ENCODE results near the gene PPCDC.

The PPCDC gene

DNA sequence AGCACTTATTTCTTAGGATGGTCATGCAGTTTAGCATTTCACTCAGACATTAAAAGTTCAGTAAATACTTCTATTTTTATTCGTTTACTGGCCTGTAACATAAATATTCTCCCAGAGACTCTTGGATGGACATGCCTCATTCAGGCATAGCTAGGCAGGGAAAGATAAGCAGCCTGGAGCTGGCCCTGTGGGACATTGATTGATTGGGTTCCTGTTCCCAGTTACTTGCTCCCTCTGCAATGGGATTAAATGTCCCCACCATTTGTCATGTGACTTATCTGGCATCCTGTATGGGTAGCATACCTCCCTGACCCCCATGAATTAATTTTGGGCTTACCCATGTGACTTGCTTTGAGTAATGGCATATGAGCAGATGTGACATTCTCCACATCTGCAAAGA lies 30.8 kb upstream of the PPCDC start:
- H3K27me3 ChIP-seq: no peaks in the 10 kb centered on the region; a peak in 1 of 22 replicates
- no peaks in the 10 kb centered on the region for H3K36me3 ChIP-seq
- no peak overlapping the region for H3K27ac ChIP-seq
- no peak for TF ChIP-seq Cebpa-rat (IDR thresholded peaks at IDR 0.05)
- H4K20me1 ChIP-seq: peaks cover 0 to 8% (median 0%) of the 10 kb centered on the region in 11 experiments; a peak in 2 of 22 replicates
- peaks cover 16 to 28% (median 21%) of the 10 kb centered on the region in 10 experiments for H3K4me1 ChIP-seq
- no peak overlapping the region for H3K4me3 ChIP-seq
- H3K9me3 ChIP-seq (replicated peaks in 1 of 11): peaks cover 0 to 1% (median 0%) of the 10 kb centered on the region in 11 experiments; a peak in 1 of 22 replicates
- H3K4me2 ChIP-seq: no peak overlapping the region
- no peak overlapping the region for H3K9ac ChIP-seq

DNA sequence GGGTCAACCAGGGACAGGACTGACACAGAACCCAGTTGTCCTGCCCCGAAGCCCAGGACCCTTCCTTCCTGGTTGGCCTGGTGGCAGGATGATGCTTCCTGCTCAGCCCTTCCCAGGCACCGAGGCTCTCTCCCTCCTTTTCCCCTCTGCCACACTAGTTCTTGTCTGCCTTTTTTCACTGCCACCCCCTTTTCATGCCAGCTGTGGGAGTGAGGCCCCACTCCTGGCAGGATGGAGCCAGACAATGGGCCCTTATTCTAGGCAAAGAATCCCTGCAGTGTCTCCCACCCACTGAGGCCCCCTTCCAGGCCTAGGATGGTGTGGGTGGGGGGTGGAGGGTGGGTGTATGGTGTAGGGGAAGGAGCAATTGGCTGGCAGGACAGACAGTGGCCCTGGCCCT lies 29.2 kb upstream of the PPCDC start:
- Histone ChIP-seq H3K27me3 (no peaks in the 10 kb centered on the region; a peak in 1 of 22 replicates), H3K36me3 (no peaks in the 10 kb centered on the region), H3K4me2 (no peak overlapping the region), H3K9me3 (replicated peaks in 1 of 11) (peaks cover 0 to 4% (median 0%) of the 10 kb centered on the region in 11 experiments; a peak in 1 of 22 replicates), H3K9ac (no peak overlapping the region), H3K4me1 (peaks cover 17 to 29% (median 21%) of the 10 kb centered on the region in 10 experiments), H3K4me3 (no peak overlapping the region), H3K27ac (no peak overlapping the region), H4K20me1 (peaks cover 0 to 8% (median 0%) of the 10 kb centered on the region in 11 experiments; a peak in 2 of 22 replicates)
- no peak for TF ChIP-seq Cebpa-rat (IDR thresholded peaks at IDR 0.05)

DNA sequence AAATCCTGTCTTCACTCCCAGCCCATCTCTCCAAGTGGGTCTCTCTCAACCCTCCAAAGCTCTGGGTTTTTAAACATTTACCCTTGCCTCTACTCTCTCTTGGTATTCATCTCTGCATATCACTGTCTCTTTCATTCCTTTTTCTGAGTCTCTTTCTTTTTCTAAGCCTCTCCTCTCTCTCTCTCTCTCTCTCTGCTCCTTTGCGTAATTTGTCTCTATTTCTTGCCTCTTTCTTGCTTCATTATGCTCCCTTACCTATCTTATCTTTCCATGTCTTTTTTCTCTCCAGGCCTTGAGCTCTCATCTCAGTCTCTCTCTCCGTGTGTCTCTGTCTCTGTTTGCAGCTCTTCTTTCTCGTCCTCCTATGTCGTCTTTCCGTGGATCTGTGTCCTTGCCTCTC lies 28.7 kb upstream of the PPCDC start:
- H3K36me3 ChIP-seq: no peaks in the 10 kb centered on the region
- peaks cover 0 to 8% (median 0%) of the 10 kb centered on the region in 11 experiments; a peak in 2 of 22 replicates for H4K20me1 ChIP-seq
- no peak overlapping the region; a peak in 1 of 20 replicates for H3K4me3 ChIP-seq
- no peak overlapping the region for H3K9ac ChIP-seq
- peak overlapping the region in 9 of 11 experiments; percentile 89 to 97 (median 94); a peak in 13 of 22 replicates for H3K4me2 ChIP-seq
- H3K4me1 ChIP-seq: peaks cover 17 to 29% (median 21%) of the 10 kb centered on the region in 10 experiments
- no peak overlapping the region for H3K27ac ChIP-seq
- H3K27me3 ChIP-seq: no peaks in the 10 kb centered on the region; a peak in 1 of 22 replicates
- H3K9me3 ChIP-seq (replicated peaks in 1 of 11): peaks cover 0 to 4% (median 0%) of the 10 kb centered on the region in 11 experiments; a peak in 1 of 22 replicates
- TF ChIP-seq Cebpa-rat (IDR thresholded peaks at IDR 0.05): no peak

DNA sequence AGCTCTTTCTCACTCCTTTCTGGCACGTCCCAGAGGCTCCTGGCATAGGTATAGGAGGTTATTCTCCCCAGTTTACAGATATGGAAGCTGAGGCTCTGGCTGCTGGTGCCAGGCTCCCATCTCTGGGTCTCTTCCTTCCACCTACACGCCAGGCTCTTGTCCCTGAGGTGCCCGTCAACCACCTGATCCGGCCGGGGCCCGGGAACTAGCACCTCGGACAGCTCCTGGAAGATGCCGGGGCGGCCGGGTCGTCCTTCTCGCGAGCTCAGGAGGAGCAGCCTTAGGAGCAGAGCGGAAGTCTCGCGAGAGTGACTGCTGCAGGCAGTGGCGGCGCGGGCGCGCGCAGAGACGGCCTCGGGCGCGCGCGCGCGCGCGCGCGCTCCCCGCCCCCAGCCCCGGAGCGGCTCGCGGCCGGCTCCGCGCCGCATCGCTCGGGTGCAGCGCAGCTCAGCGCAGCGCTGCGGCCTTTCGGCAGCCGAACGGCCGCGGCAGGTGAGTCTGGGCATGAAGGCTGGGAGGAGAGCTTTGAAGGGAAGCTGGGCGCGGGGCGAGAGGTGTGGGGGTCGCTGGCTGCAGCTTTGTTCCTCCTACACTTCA lies 28.1 kb upstream of the PPCDC start, which contains the start of gene SCAMP5:
Gene SCAMP5, plus strand, starts transcription at position 382 of the 597 bp plus-strand sequence. CDS start 16,277 bp downstream, outside the sequence.
- TF ChIP-seq Cebpa-rat (IDR thresholded peaks at IDR 0.05): no peak
- Histone ChIP-seq H3K4me1 (peaks cover 17 to 28% (median 21%) of the 10 kb centered on the region in 10 experiments), H3K36me3 (no peaks in the 10 kb centered on the region), H3K4me2 (peak within 1 kb of the TSS; percentile 74 to 97 (median 94)), H3K9ac (peak within 1 kb of the TSS; percentile 62 to 80 (median 74)), H3K4me3 (peak within 1 kb of the TSS; percentile 63 to 79 (median 72)), H3K9me3 (replicated peaks in 1 of 11) (peaks cover 0 to 4% (median 0%) of the 10 kb centered on the region in 11 experiments; a peak in 1 of 22 replicates), H3K27ac (peak within 1 kb of the TSS in 5 of 11 experiments; percentile 15 to 53 (median 50); a peak in 5 of 22 replicates), H3K27me3 (no peaks in the 10 kb centered on the region; a peak in 1 of 22 replicates), H4K20me1 (peaks cover 0 to 8% (median 0%) of the 10 kb centered on the region in 11 experiments; a peak in 2 of 22 replicates)

DNA sequence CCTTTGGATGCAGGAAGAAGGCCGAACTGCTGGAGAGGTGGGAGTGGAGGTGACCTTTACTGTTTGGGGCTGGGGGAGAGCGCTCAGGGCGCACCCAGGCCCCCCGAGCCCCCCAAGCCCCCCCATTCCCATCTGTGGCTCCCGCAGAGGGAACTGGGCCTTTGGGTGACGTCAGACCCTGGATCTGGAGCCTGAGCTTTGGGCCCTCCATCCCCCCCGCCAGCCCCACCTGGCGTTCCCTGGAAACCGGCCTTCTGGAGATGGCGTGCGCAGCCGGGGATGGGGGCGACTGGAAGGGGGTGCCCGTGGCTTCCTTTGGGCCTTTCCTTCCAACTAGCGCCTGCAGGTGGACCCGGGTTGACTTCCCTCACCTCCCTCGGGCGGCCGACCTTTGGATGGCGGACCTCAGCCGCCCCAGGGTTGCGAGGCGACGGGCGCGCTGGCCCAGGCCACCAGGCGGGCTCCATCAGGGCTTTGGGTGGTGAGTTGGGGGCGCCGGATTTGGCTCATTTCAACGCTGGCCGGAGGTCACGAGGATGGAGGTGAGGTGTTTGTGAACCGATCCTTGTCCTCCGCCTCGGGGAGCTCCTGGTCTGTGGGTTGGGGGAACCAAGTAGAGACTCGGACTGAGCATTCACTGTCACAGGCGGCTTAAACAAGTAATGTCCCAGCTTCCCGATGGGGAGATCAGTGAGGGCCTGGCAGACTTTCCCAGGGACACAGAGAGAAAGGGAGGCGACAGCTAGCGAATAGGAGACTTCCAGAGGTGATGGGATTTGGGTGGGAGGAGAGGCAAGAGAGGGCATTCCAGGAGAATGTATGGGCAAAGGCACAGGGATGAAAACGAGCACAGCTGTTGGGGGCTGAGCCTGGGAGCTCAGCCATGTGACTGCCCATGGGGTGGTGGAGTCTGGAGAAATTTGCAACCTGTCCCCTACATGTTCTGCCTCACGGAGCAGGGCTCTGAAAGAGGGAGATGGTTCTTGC lies 27.3 kb upstream of the PPCDC start:
- Histone ChIP-seq H3K4me1 (peaks cover 17 to 23% (median 21%) of the 10 kb centered on the region in 10 experiments), H3K4me2 (peak overlapping the region; percentile 74 to 97 (median 94)), H3K9ac (peak overlapping the region; percentile 62 to 80 (median 74)), H3K36me3 (no peaks in the 10 kb centered on the region), H4K20me1 (peaks cover 0 to 8% (median 0%) of the 10 kb centered on the region in 11 experiments; a peak in 2 of 22 replicates), H3K27ac (peak overlapping the region in 5 of 11 experiments; percentile 15 to 53 (median 50); a peak in 5 of 22 replicates), H3K4me3 (peak overlapping the region; percentile 63 to 79 (median 72)), H3K9me3 (replicated peaks in 1 of 11) (peaks cover 0 to 4% (median 0%) of the 10 kb centered on the region in 11 experiments; a peak in 1 of 22 replicates), H3K27me3 (no peaks in the 10 kb centered on the region; a peak in 1 of 22 replicates)
- TF ChIP-seq Cebpa-rat (IDR thresholded peaks at IDR 0.05): no peak

DNA sequence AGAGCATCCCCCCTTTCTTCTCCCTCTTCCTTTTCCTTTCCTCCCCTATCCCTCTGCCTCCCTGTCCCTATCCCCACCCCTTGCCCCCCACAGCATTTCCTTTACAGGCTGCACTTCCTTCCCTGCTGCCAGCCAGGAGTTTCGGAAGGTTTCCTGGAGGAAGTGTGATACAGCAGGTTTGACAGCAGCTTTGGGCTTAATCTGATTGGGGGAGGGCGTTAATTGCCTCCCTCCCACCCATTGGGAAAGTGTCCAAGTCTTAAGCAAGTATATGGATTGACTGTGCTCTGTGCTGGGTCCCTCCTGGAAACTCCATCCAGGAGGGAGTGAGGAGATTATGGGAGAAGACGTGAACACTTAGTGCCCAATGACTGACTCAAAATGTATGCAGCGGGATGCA lies 26.2 kb upstream of the PPCDC start:
- Histone ChIP-seq H3K36me3 (no peaks in the 10 kb centered on the region), H4K20me1 (peaks cover 0 to 8% (median 0%) of the 10 kb centered on the region in 11 experiments; a peak in 2 of 22 replicates), H3K27ac (no peak overlapping the region), H3K4me2 (peak overlapping the region; percentile 74 to 97 (median 94)), H3K4me3 (no peak overlapping the region), H3K4me1 (peaks cover 17 to 23% (median 21%) of the 10 kb centered on the region in 10 experiments), H3K9me3 (replicated peaks in 1 of 11) (peaks cover 0 to 4% (median 0%) of the 10 kb centered on the region in 11 experiments; a peak in 1 of 22 replicates), H3K9ac (no peak overlapping the region), H3K27me3 (no peaks in the 10 kb centered on the region; a peak in 1 of 22 replicates)
- no peak for TF ChIP-seq Cebpa-rat (IDR thresholded peaks at IDR 0.05)

DNA sequence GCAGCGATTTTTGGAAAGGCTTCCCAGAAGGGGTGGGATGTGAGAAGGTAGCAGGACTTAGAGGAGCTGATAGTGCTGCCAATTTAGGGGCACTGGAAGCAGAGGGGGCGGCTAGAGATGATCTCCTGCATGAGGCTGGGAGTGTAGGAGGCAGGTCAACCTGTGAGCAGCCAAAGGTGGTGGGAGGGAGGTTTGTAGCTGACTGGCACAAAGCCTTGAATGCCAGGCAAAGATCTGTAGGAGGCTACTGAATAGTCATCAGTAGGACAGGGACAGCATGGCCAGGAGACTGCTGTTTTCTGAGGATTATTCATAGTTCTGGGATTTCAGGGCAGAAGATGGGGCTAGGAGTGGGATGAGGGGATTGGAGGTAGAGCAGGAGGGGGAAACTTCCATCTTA lies 25.8 kb upstream of the PPCDC start:
- peak overlapping the region; percentile 74 to 97 (median 94); a peak in 19 of 22 replicates for H3K4me2 ChIP-seq
- H3K9me3 ChIP-seq (replicated peaks in 1 of 11): peaks cover 0 to 4% (median 0%) of the 10 kb centered on the region in 11 experiments; a peak in 1 of 22 replicates
- no peak overlapping the region for H3K27ac ChIP-seq
- peaks cover 17 to 23% (median 21%) of the 10 kb centered on the region in 10 experiments for H3K4me1 ChIP-seq
- no peak overlapping the region for H3K4me3 ChIP-seq
- H3K27me3 ChIP-seq: no peaks in the 10 kb centered on the region; a peak in 1 of 22 replicates
- no peak overlapping the region for H3K9ac ChIP-seq
- H3K36me3 ChIP-seq: no peaks in the 10 kb centered on the region
- peaks cover 0 to 8% (median 0%) of the 10 kb centered on the region in 11 experiments; a peak in 2 of 22 replicates for H4K20me1 ChIP-seq
- no peak for TF ChIP-seq Cebpa-rat (IDR thresholded peaks at IDR 0.05)

DNA sequence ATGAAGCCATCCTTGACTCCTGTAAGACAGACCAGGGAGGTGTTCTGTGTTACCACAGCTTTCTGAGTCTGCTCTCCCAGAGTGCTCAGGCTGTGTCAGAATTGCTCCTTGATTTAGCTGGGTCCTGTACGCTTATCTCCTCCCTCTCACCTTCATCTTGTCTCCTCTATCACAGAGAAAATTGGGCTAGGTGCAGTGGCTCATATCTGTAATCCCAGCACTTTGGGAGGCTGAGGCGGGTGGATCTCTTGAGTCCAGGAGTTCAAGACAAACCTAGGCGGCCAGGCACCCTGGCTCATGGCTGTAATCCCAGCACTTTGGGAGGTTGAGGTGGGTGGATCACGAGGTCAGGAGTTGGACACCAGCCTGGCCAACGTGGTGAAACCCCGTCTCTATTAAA lies 22.1 kb upstream of the PPCDC start:
- H3K4me2 ChIP-seq: no peak overlapping the region
- peaks cover 0 to 8% (median 0%) of the 10 kb centered on the region in 11 experiments; a peak in 1 of 22 replicates for H4K20me1 ChIP-seq
- H3K27ac ChIP-seq: no peak overlapping the region
- no peak overlapping the region for H3K4me3 ChIP-seq
- H3K9me3 ChIP-seq (replicated peaks in 1 of 11): peaks cover 0 to 4% (median 0%) of the 10 kb centered on the region in 11 experiments; a peak in 1 of 22 replicates
- H3K9ac ChIP-seq: no peak overlapping the region
- no peaks in the 10 kb centered on the region for H3K36me3 ChIP-seq
- TF ChIP-seq Cebpa-rat (IDR thresholded peaks at IDR 0.05): no peak
- H3K27me3 ChIP-seq: no peaks in the 10 kb centered on the region; a peak in 1 of 22 replicates
- peaks cover 11 to 17% (median 13%) of the 10 kb centered on the region in 10 experiments; a peak in 19 of 20 replicates for H3K4me1 ChIP-seq
